T-helper 17 cell (primary cell): ENCODE data around the gene NPAS3. TPM values are rescaled to one million over a fixed set of nuclear protein-coding genes. Genes with fewer than 3 reads are reported as not detected.

Experiments used
- ATAC-seq: fragments of 150-1000 bp; cut with Tn5 transposase; 2 replicates; pipeline ENCODE4 v1.10.0; 2021; ENCODE audit warnings: mild to moderate bottlenecking, moderate library complexity
- DNase-seq, 3 donors: peaks; one replicate each; pipeline versions ENCODE4 v3.0.0 to v3.0.0-alpha.2; 2020 to 2021
- H3K9me3 ChIP-seq: one replicate; pipeline ENCODE4 v1.7.0; 2013; ENCODE audit warnings: low read length, mild to moderate bottlenecking; ENCODE audit not compliant: control insufficient read depth, poor library complexity, severe bottlenecking
- H3K27ac Mint-ChIP-seq: one replicate; pipeline ENCODE4 v1.8.0; 2022; ENCODE audit warnings: mild to moderate bottlenecking, moderate library complexity, mixed read lengths
- H3K27me3 Mint-ChIP-seq: one replicate; pipeline ENCODE4 v1.8.0; 2022; ENCODE audit warnings: mixed read lengths
- H3K36me3 Mint-ChIP-seq: one replicate; pipeline ENCODE4 v1.8.0; 2022; ENCODE audit warnings: low read depth, mixed read lengths
- H3K4me1 Mint-ChIP-seq: one replicate; pipeline ENCODE4 v1.8.0; 2022; ENCODE audit warnings: mild to moderate bottlenecking, mixed read lengths
- H3K4me3 Mint-ChIP-seq: one replicate; pipeline ENCODE4 v1.8.0; 2022; ENCODE audit warnings: mild to moderate bottlenecking, moderate library complexity, mixed read lengths
- total RNA-seq, 4 donors: library from RNA in 2 of 4; stranded (reverse) in 2 of 4; gene quantifications; one replicate each; pipeline ENCODE4 v1.2.3 and lab custom pipeline; 2022 to 2026

NPAS3 gene
- total RNA-seq, 2 donors from 2014 or later = not detected

DNA sequence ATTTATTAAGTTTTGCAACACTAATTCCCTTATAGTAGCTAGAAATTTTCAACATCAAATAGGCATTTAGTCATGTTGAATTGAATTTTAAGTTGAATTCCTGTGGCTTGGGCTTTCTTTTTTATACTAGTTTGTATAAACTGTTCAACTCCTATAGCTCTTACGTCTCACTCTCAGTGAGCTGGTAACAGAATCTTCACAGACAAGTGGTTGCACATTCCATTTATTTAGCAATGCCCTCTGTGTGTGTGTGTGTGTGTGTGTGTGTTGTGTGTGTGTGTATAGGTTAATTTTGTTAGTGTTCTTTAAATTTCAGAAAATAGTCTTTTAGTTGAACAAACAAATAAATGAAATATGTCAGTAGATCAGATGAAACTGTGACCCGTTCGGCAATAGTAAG, 425.0 kb downstream of the NPAS3 start:
- H3K4me1 Mint-ChIP-seq = no peaks in the 10 kb centered on the region
- ATAC-seq (no peak), DNase-seq (no peak)
- peaks cover 18% of the 10 kb centered on the region for H3K27me3 Mint-ChIP-seq
- H3K36me3 Mint-ChIP-seq = no peaks in the 10 kb centered on the region
- no peak overlapping the region for H3K4me3 Mint-ChIP-seq
- no peak overlapping the region for H3K27ac Mint-ChIP-seq
- no peaks in the 10 kb centered on the region for H3K9me3 ChIP-seq

DNA sequence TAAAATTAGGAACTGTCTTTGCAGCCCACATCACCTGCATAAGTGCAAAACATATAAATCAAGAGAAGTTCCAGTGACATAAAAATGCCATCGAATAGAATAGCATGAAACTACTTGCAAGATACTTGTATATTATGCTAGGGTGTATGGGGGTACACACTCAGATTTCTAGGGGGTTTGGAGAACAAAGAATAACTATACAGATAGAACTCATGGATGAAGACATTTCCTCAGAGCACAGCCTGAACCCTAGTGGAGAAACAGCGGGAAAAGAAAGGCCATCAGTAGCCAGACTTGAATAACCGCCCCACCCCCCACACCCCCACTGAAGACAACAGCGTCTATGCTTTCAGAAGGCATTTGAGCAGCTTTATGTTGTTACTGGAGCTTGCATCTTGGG, 425.8 kb downstream of the NPAS3 start:
- Mint-ChIP-seq H3K36me3 (no peaks in the 10 kb centered on the region), H3K4me3 (no peak overlapping the region)
- no peak for ATAC-seq

DNA sequence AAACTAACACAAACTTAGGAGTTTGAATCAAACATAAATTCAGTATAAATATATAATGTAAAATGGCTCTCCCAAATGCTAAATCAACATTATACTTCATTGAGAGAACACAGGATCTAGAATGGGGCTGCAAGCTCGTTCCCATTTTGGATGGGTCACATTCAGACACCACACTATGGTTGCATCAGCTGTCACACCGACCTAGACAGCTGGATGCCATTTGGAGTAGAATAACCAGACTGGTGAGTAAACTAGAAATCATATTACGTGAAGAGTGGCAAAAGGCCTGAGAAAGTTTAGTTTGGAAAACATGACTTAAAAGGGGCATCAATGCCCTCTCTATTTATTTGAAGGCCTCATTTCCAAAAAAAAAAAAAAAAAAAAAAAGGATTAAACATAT, 430.4 kb downstream of the NPAS3 start:
- ATAC-seq (no peak), DNase-seq (no peak)
- peaks cover 6% of the 10 kb centered on the region for H3K27me3 Mint-ChIP-seq
- H3K4me3 Mint-ChIP-seq = no peak overlapping the region
- no peak overlapping the region for H3K27ac Mint-ChIP-seq
- H3K9me3 ChIP-seq = peaks cover 4% of the 10 kb centered on the region
- no peaks in the 10 kb centered on the region for H3K4me1 Mint-ChIP-seq
- no peaks in the 10 kb centered on the region for H3K36me3 Mint-ChIP-seq

More for the DNA sequence above, 425.8 kb downstream of the NPAS3 start:
- Mint-ChIP-seq H3K4me1 (no peaks in the 10 kb centered on the region), H3K27me3 (peaks cover 18% of the 10 kb centered on the region), H3K27ac (no peak overlapping the region)
- H3K9me3 ChIP-seq = no peaks in the 10 kb centered on the region
- no peak for DNase-seq

DNA sequence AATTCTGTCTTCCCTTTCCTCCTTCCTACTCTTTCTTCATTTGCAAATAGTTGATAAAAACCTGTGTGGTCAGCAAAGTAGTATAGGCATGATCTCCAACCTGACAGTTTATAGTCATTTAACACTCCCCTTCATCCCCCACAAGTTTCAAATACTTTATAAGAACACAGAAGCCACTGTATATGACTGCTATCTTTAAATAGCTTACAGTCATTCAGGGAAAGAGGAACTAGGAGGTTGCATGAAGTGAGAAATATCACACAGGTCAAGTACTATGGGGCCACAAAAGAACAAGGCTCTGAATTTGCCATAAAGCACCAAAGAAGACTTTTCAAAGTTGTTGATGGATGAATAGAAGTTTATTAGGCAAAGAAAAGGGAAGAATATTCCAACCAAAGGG, 431.3 kb downstream of the NPAS3 start:
- Mint-ChIP-seq H3K4me3 (no peak overlapping the region), H3K4me1 (no peaks in the 10 kb centered on the region), H3K27me3 (peaks cover 6% of the 10 kb centered on the region), H3K36me3 (no peaks in the 10 kb centered on the region), H3K27ac (no peak overlapping the region)
- H3K9me3 ChIP-seq = peaks cover 4% of the 10 kb centered on the region
- ATAC-seq = no peak
- no peak for DNase-seq

DNA sequence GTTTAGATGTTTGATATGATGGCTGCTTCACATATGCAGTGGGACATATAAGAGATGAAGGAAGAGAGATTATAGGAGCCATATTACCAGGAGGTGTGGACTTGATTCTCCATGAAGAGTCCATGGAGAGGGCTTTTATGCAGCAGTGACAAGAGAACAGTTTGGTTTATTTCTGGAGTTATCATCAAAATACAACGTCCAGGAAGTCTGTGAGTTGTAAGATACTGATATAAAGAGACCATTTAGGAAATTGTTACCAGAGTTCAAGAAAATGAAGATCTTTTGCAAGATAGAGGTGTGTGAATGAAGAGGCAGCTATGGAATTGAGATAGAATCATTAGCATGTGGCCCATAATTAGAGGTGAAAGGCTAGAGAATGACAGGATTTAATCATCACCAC, 431.7 kb downstream of the NPAS3 start:
- Mint-ChIP-seq H3K4me3 (no peak overlapping the region), H3K36me3 (no peaks in the 10 kb centered on the region), H3K4me1 (no peaks in the 10 kb centered on the region), H3K27me3 (peaks cover 6% of the 10 kb centered on the region), H3K27ac (no peak overlapping the region)
- peaks cover 4% of the 10 kb centered on the region for H3K9me3 ChIP-seq
- no peak for ATAC-seq
- no peak for DNase-seq

DNA sequence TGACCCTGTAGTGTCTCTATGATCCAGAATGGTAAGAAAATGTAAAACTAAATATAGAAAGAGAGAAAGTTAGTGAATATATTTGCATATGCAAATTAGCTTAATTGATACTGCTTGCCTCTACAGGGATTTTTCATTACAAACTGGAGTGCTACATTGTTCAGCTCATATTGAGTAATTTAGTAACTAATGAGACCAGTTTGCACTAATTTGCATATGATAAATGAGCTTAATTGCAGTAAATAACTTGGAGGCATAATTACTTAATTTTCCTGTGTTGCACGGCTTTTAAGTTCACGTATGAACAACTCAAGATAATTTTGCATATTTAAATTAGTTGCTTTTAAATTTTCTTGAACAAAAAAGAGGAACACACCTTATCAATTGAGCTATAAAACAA, 436.5 kb downstream of the NPAS3 start:
- no peaks in the 10 kb centered on the region for H3K4me1 Mint-ChIP-seq
- ATAC-seq (no peak), DNase-seq (no peak)
- no peak overlapping the region for H3K27ac Mint-ChIP-seq
- no peaks in the 10 kb centered on the region for H3K36me3 Mint-ChIP-seq
- H3K27me3 Mint-ChIP-seq = peaks cover 15% of the 10 kb centered on the region
- H3K9me3 ChIP-seq = no peaks in the 10 kb centered on the region
- no peak overlapping the region for H3K4me3 Mint-ChIP-seq

DNA sequence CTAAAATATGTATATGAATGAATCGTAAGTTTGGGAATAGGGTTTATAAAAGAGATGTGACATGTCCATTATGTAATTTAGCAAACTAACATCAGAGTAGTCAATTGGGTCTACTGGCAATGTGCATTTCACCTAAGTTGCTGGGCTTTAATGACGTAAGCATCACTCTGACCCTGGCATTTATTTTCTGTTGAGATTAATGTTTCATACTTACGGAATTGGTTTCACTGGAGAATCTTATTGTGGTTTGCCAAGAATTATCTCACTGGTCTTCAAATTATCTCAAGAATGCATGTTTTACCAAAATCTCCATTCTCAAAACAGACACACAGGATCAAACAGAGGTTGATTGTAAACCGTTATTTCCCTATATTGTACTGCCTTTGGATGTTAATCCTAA, 437.1 kb downstream of the NPAS3 start:
- Mint-ChIP-seq H3K4me3 (no peak overlapping the region), H3K27ac (no peak overlapping the region), H3K36me3 (no peaks in the 10 kb centered on the region), H3K27me3 (peaks cover 15% of the 10 kb centered on the region), H3K4me1 (no peaks in the 10 kb centered on the region)
- ATAC-seq (no peak), DNase-seq (no peak)
- H3K9me3 ChIP-seq = no peaks in the 10 kb centered on the region

DNA sequence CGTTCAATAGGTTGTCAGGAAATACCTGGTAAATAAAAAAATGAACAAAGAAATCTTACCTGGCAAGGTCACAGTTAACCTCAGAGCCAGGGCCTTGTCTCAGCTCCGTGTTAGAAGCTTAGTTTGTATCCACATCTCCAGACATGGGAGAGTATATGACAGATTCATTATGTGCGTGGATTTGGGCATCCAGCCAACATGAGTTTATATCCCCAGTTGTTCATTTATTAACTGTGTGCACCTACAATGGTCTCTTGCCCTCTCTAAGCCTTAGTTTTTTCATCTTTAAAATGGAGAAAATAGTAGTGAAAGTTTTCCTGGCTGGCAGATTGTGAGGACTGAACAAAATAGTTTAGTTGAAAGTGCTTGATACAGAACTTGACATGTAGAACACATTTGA, 437.8 kb downstream of the NPAS3 start:
- Mint-ChIP-seq H3K27me3 (peaks cover 20% of the 10 kb centered on the region), H3K27ac (no peak overlapping the region), H3K4me3 (no peak overlapping the region), H3K36me3 (no peaks in the 10 kb centered on the region), H3K4me1 (no peaks in the 10 kb centered on the region)
- DNase-seq = no peak
- ATAC-seq = no peak
- no peaks in the 10 kb centered on the region for H3K9me3 ChIP-seq

DNA sequence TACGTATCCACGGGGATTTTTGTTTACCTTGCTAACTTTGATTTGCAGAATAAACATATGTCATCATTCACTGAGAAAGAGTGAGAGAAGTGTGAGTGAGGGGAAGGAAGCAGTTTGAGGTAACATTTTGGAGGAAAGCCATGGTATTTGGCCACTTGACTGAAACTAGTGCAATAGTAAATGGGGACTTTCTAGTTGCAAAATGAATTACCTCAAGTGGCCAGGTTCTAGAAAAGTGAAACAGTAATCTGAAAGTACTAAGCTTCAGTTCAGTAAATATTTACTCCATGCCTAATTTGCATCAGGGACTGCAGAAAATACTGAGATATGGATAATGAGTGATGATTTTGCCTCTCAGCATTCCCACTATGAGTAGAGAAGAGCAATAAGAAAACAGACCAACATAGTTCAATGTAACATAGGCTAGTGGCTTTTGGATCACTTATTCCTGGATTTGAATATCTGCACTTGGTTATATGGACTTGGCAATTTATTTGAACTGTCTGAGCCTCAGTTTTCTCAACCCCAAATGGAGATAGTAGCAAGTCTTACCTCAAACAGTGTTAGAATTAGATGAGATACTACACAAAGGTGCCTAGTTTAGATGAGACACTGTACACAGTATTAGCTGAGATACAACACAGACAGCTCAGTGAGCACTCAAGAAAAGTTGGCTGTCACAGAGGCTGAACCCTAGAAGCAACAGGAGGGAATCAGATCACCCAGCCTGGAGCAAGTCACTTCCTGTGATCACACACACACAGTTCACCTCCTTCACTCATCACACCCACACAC, 439.1 kb downstream of the NPAS3 start:
- Mint-ChIP-seq H3K4me1 (no peaks in the 10 kb centered on the region), H3K4me3 (no peak overlapping the region), H3K27me3 (peaks cover 22% of the 10 kb centered on the region), H3K27ac (no peak overlapping the region), H3K36me3 (no peaks in the 10 kb centered on the region)
- H3K9me3 ChIP-seq = no peaks in the 10 kb centered on the region
- no peak for ATAC-seq
- no peak for DNase-seq

DNA sequence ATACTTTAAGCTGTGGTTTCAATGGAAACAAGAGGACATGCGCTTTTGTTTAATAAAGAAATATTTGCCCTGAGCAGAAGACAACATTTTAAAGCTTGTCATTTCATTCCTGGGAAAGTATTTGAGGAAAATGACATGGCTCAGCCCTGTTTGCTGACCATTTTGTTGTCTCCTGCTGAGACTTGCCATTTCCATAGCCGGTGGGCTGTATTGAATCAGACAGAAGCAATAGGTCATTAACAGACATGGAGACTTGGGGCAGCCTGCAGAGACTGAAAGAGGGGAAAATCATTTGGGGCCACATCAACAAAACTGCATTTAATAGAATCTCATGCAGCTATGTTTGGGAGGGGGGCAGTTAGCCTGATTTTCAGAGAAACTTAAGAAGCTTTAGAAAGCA, 443.0 kb downstream of the NPAS3 start:
- Mint-ChIP-seq H3K4me3 (no peak overlapping the region), H3K36me3 (no peaks in the 10 kb centered on the region), H3K27ac (no peak overlapping the region), H3K4me1 (no peaks in the 10 kb centered on the region), H3K27me3 (peaks cover 29% of the 10 kb centered on the region)
- H3K9me3 ChIP-seq = no peaks in the 10 kb centered on the region
- ATAC-seq = no peak
- no peak for DNase-seq

DNA sequence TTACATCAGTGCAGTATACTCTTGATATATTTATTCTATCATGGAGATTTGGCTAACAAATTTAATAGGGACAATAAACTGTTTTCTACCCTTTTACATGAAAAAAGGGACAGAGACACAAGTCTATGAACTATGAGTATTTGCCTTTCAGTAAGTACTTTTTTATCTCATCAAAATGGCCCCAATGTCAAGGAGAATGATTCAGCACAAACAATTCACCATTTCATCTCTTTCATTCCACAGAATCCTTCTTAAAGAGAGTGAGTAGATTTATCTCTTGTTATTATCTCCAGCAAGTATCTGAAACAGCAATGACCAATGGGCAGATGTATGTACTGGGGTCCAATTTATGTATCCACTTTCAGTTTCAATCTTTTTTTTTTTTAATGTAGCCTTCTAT, 447.5 kb downstream of the NPAS3 start:
- H3K27ac Mint-ChIP-seq = no peak overlapping the region
- H3K4me1 Mint-ChIP-seq = no peaks in the 10 kb centered on the region
- ATAC-seq = no peak
- H3K27me3 Mint-ChIP-seq = peaks cover 26% of the 10 kb centered on the region
- no peak overlapping the region for H3K4me3 Mint-ChIP-seq
- DNase-seq = no peak
- H3K36me3 Mint-ChIP-seq = no peaks in the 10 kb centered on the region
- no peaks in the 10 kb centered on the region for H3K9me3 ChIP-seq

DNA sequence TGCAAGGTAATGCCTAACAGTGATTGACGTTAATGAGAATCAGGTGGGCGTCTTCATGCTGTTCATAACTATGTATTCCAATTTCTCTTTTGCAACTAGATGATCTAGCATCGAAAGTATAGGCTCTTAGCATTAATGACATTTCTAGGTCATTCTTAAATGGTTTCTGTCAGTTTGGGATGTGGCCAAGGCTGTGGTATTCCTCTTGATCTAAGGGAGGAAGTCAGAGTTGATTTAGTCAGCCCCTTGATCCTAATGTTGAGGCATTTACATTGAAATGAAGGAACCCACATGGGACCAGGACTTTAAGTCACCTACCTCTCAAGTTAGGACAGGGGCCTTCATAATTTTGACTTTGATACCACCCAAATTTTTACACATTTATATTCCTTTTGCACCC, 448.1 kb downstream of the NPAS3 start:
- DNase-seq (no peak), ATAC-seq (no peak)
- Mint-ChIP-seq H3K4me1 (no peaks in the 10 kb centered on the region), H3K27me3 (peaks cover 19% of the 10 kb centered on the region), H3K27ac (no peak overlapping the region), H3K36me3 (no peaks in the 10 kb centered on the region), H3K4me3 (no peak overlapping the region)
- no peaks in the 10 kb centered on the region for H3K9me3 ChIP-seq

DNA sequence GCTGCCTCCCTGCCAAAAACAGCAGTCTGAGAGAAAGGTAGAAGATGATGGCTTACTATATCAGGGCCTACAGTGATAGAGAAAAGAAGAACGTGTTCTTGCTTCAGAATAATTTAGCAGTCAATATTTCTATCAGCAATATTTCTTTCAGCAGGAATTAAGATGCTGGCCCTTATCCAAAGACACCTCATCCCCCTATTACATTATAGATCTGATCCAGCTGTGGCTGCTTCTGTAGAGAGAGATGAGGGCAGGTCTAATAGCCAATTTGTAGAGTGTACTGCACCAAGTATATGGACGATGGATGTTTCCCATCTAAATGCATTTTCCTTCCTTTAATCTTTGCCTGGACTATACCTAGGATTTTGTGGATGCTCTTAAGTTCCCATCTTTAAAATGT, 451.7 kb downstream of the NPAS3 start:
- Mint-ChIP-seq H3K4me1 (no peaks in the 10 kb centered on the region), H3K27me3 (peaks cover 13% of the 10 kb centered on the region), H3K36me3 (no peaks in the 10 kb centered on the region), H3K4me3 (no peak overlapping the region), H3K27ac (no peak overlapping the region)
- DNase-seq (no peak), ATAC-seq (no peak)
- no peaks in the 10 kb centered on the region for H3K9me3 ChIP-seq

DNA sequence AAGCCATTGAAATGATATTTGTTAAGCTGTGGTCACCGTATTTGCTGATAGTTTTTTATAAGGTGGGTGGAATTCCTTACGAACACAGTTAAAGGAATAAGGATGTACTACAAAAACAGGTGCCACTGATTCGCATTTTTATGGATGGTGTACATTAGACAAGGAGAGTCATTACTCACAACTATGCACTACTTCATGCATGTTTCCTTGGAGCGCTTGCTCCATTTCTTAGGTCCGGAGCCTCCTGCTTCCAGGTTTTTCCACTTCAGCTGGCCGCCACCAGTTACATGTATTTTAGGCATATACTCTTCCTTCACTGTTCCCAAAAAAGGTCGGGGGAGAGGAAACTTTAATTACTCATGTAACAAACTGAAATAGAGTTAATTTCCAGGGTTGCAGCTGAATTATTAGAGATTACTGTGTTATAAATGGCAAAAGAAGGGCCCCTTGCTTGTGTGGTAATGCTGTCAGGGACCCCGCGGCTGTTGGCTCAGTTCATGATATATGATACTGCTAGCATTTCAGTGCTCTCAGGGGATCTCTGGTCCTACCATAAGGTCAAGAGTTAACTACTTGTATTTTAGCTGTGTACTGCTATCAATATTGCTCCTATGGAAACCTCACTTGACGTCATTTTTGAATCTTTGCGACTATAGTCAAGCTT, 454.7 kb downstream of the NPAS3 start:
- no peak for DNase-seq
- no peaks in the 10 kb centered on the region for H3K9me3 ChIP-seq
- no peak for ATAC-seq
- Mint-ChIP-seq H3K36me3 (no peaks in the 10 kb centered on the region), H3K27me3 (peaks cover 7% of the 10 kb centered on the region), H3K4me1 (no peaks in the 10 kb centered on the region), H3K4me3 (no peak overlapping the region), H3K27ac (no peak overlapping the region)
